ENCODE data around the gene FZD8.

- no peak for TF ChIP-seq MAX (IDR thresholded peaks at IDR 0.05)
- no peak for TF ChIP-seq TAF1 (IDR thresholded peaks at IDR 0.05; ENCODE audit: low read depth)
- TF ChIP-seq CREB1 (IDR thresholded peaks at IDR 0.05; ENCODE audit: low read depth): no peak
- no peak for TF ChIP-seq YY1 (IDR thresholded peaks at IDR 0.05; ENCODE audit: low read depth)
- TF ChIP-seq EP300 (IDR thresholded peaks at IDR 0.05; ENCODE audit: borderline replicate concordance): no peak
Observed at GRCh38 chr10:35600193-35600592, 41.9 kb downstream of the FZD8 start.

All from Ishikawa (cell line).